ENCODE results near the gene OAS2. TPM values are rescaled to one million over a fixed set of nuclear protein-coding genes. Genes with fewer than 3 reads are reported as not detected.

Gene OAS2
- total RNA-seq, 1 experiment from 2014 or later, result 5.8 TPM

- no peak overlapping the region for H3K9ac ChIP-seq (ENCODE audit: low read length)
- H3K4me2 ChIP-seq (ENCODE audit: low read length), result no peak overlapping the region
- CTCF ChIA-PET, result interaction anchor here (0.6 kb wide), 1 partner anchor 13 kb away, joined by 4 read pairs; no protein-coding TSS in a partner anchor
- H4K20me1 ChIP-seq (ENCODE audit: low read length), result no peaks in the 10 kb centered on the region
- no peak for TF ChIP-seq EZH2phosphoT487 (IDR thresholded peaks at IDR 0.05; ENCODE audit: borderline replicate concordance, low read length)
- TF ChIP-seq EZH2 (IDR thresholded peaks at IDR 0.05; ENCODE audit: low read length, unreplicated experiment), result no peak
- TF ChIP-seq CTCF (conservative IDR thresholded peaks at IDR 0.05; ENCODE audit: low read depth, low read length), result no peak
- no peak for ATAC-seq
- no TSS peak for BruUV-seq (replicated peaks)
- no peaks in the 10 kb centered on the region for H3K9me2 ChIP-seq (replicated peaks; ENCODE audit: low read length)
- POLR2A ChIA-PET (ENCODE audit: unreplicated experiment), result no interaction called here
- no peak for DNase-seq
- no peaks in the 10 kb centered on the region for H3K9me3 ChIP-seq (ENCODE audit: low read length)
- peaks cover 20% of the 10 kb centered on the region for H3K4me1 ChIP-seq (ENCODE audit: insufficient read depth, low read length)
- H3F3A ChIP-seq (ENCODE audit: low read length, unreplicated experiment), result no peaks in the 10 kb centered on the region
- H3K27me3 ChIP-seq (ENCODE audit: low read length), result peaks cover 6% of the 10 kb centered on the region; the same call in 1 of the 2 replicates
- no peak overlapping the region for H3K4me3 ChIP-seq (ENCODE audit: low read length)
- H3K79me2 ChIP-seq (ENCODE audit: low read length), result no peaks in the 10 kb centered on the region
- no peaks in the 10 kb centered on the region for H3K36me3 ChIP-seq (ENCODE audit: low read depth, low read length)
- no peak overlapping the region for H3K27ac ChIP-seq (ENCODE audit: low read length)
- intact Hi-C loops (cut with micrococcal nuclease), result no loop called here
- H2AFZ ChIP-seq (ENCODE audit: low read length), result no peak overlapping the region
Measured at GRCh38 chr12:113041560-113041959, 63.2 kb downstream of the OAS2 start.

- peaks cover 8% of the 10 kb centered on the region; the same call in 1 of the 2 replicates for H3K27me3 ChIP-seq (ENCODE audit: low read length)
- intact Hi-C loops (cut with micrococcal nuclease), result no loop called here
- BruUV-seq (replicated peaks), result no TSS peak
- DNase-seq, result no peak
- H4K20me1 ChIP-seq (ENCODE audit: low read length), result no peaks in the 10 kb centered on the region
- H3K27ac ChIP-seq (ENCODE audit: low read length), result no peak overlapping the region
- peaks cover 20% of the 10 kb centered on the region for H3K4me1 ChIP-seq (ENCODE audit: insufficient read depth, low read length)
- no peak overlapping the region for H2AFZ ChIP-seq (ENCODE audit: low read length)
- no peaks in the 10 kb centered on the region for H3K9me2 ChIP-seq (replicated peaks; ENCODE audit: low read length)
- H3K9ac ChIP-seq (ENCODE audit: low read length), result no peak overlapping the region
- ChIA-PET POLR2A (ENCODE audit: unreplicated experiment) (no interaction called here), CTCF (no interaction called here)
- H3F3A ChIP-seq (ENCODE audit: low read length, unreplicated experiment), result no peaks in the 10 kb centered on the region
- H3K4me3 ChIP-seq (ENCODE audit: low read length), result no peak overlapping the region
- ATAC-seq, result no peak
- TF ChIP-seq EZH2 (IDR thresholded peaks at IDR 0.05; ENCODE audit: low read length, unreplicated experiment) (no peak), EZH2phosphoT487 (IDR thresholded peaks at IDR 0.05; ENCODE audit: borderline replicate concordance, low read length) (no peak), CTCF (conservative IDR thresholded peaks at IDR 0.05; ENCODE audit: low read depth, low read length) (no peak)
- no peaks in the 10 kb centered on the region for H3K79me2 ChIP-seq (ENCODE audit: low read length)
- H3K9me3 ChIP-seq (ENCODE audit: low read length), result no peaks in the 10 kb centered on the region
- no peaks in the 10 kb centered on the region for H3K36me3 ChIP-seq (ENCODE audit: low read depth, low read length)
- no peak overlapping the region for H3K4me2 ChIP-seq (ENCODE audit: low read length)
Measured at GRCh38 chr12:113043240-113043639, 64.9 kb downstream of the OAS2 start.

- intact Hi-C loops (cut with micrococcal nuclease), result no loop called here
- POLR2A ChIA-PET (ENCODE audit: unreplicated experiment), result interaction anchor here (0.7 kb wide), 1 partner anchor 48 kb away, joined by 22 read pairs; no protein-coding TSS in a partner anchor
Measured at GRCh38 chr12:113044516-113044915, 66.2 kb downstream of the OAS2 start.

More at GRCh38 chr12:113044516-113044915, 66.2 kb downstream of the OAS2 start:
- Histone ChIP-seq H3K79me2 (ENCODE audit: low read length) (no peaks in the 10 kb centered on the region), H3K9me2 (replicated peaks; ENCODE audit: low read length) (no peaks in the 10 kb centered on the region), H3K36me3 (ENCODE audit: low read depth, low read length) (no peaks in the 10 kb centered on the region), H3K27me3 (ENCODE audit: low read length) (peaks cover 8% of the 10 kb centered on the region; the same call in 1 of the 2 replicates), H3K4me1 (ENCODE audit: insufficient read depth, low read length) (peaks cover 17% of the 10 kb centered on the region), H3K9me3 (ENCODE audit: low read length) (no peaks in the 10 kb centered on the region), H3F3A (ENCODE audit: low read length, unreplicated experiment) (no peaks in the 10 kb centered on the region), H3K9ac (ENCODE audit: low read length) (no peak overlapping the region), H3K27ac (ENCODE audit: low read length) (no peak overlapping the region), H3K4me2 (ENCODE audit: low read length) (no peak overlapping the region), H2AFZ (ENCODE audit: low read length) (no peak overlapping the region), H3K4me3 (ENCODE audit: low read length) (no peak overlapping the region), H4K20me1 (ENCODE audit: low read length) (no peaks in the 10 kb centered on the region)
- TF ChIP-seq EZH2phosphoT487 (IDR thresholded peaks at IDR 0.05; ENCODE audit: borderline replicate concordance, low read length) (no peak), EZH2 (IDR thresholded peaks at IDR 0.05; ENCODE audit: low read length, unreplicated experiment) (no peak), CTCF (conservative IDR thresholded peaks at IDR 0.05; ENCODE audit: low read depth, low read length) (no peak)
- DNase-seq (no peak), ATAC-seq (no peak)
- BruUV-seq (replicated peaks), result no TSS peak
- CTCF ChIA-PET, result interaction anchor here (0.6 kb wide), 1 partner anchor 149 kb away, joined by 4 read pairs; no protein-coding TSS in a partner anchor
